Astrocyte (in vitro differentiated cells and primary cell): ENCODE results near the gene ETV7.

Experiments
- EZH2 ChIP-seq: IDR thresholded peaks from 2 replicates; pipeline ENCODE4 v1.6.1; 2012; ENCODE audit warnings: mild to moderate bottlenecking, low read length, inconsistent platforms; ENCODE audit not compliant: insufficient read depth
- TF ChIP-seq, protein P1 (sequence below): IDR thresholded peaks from 2 replicates; pipeline ENCODE4 v1.5.1; 2011; ENCODE audit warnings: low read depth, mild to moderate bottlenecking, inconsistent platforms, low read length, moderate library complexity; ENCODE audit not compliant: insufficient read depth

DNA sequence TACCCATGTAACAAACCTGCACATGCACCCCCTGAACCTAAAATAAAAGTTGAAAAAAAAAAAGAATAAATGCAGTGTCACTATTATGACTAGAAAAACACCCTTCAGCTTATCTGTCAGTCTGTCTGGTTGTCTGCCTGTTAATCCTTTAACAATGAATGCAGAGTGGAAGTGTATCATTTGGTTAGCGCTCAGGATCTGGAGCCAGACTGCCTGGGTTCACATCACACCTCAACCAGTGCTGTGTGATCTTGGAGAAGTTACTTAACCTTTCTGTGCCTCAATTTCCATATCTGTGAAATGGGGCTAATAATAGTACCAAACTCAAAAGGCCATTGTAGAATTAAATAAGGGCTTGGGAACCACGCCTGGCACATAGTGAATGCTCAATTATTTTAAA is 16.8 kb downstream of the ETV7 start:
- TF ChIP-seq, protein P1, sequence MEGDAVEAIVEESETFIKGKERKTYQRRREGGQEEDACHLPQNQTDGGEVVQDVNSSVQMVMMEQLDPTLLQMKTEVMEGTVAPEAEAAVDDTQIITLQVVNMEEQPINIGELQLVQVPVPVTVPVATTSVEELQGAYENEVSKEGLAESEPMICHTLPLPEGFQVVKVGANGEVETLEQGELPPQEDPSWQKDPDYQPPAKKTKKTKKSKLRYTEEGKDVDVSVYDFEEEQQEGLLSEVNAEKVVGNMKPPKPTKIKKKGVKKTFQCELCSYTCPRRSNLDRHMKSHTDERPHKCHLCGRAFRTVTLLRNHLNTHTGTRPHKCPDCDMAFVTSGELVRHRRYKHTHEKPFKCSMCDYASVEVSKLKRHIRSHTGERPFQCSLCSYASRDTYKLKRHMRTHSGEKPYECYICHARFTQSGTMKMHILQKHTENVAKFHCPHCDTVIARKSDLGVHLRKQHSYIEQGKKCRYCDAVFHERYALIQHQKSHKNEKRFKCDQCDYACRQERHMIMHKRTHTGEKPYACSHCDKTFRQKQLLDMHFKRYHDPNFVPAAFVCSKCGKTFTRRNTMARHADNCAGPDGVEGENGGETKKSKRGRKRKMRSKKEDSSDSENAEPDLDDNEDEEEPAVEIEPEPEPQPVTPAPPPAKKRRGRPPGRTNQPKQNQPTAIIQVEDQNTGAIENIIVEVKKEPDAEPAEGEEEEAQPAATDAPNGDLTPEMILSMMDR, result no peak
- TF ChIP-seq EZH2, result no peak
